ENCODE measurements around the gene DUXA.

DNA sequence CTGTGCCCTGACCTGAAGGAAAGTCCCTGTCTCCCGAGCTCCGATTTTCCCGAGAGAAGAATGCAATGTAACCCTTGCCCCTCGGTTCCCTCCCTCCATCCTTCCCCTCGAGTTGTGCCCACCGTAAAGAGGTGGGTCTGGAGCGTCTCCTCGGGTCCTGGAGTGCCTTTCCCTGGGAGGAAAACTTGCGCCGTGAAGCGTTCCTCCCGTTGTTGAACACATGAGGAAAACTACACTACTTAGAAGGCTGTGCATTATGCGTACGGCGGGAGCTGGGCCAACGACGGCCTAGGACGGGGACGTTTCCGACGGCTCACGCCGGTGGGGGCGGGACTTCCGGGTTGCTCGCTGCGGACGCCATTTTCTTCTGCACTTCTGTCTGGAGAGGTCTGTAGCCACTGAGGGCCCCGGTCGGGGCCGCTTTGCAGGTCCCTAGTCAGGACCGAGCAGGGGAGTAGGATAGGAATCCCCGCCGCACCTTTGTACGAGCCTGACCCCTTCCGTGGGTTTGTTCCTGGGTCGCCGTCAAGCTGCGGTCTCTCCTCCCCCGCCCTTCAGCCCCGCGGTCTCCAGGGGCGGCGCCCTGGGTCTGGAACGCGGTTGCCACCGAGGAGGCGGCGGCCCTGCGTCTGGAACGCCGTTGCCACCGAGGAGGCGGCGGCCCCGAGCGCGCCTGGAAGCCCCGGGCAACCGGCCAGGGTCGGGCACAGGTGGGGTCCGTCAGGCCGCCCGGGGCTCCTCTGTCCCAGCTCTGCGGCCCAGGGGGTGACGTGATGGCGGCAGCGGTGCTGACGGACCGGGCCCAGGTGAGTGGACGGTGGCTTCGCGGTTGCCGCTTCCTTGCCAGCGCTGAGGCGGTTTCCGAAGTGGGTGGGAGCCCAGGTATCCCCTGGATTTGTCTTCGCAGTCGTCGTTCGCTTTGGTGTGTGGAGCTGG, 24.1 kb upstream of the DUXA start, which contains the start of gene ZNF264:
- TF ChIP-seq, protein P1, sequence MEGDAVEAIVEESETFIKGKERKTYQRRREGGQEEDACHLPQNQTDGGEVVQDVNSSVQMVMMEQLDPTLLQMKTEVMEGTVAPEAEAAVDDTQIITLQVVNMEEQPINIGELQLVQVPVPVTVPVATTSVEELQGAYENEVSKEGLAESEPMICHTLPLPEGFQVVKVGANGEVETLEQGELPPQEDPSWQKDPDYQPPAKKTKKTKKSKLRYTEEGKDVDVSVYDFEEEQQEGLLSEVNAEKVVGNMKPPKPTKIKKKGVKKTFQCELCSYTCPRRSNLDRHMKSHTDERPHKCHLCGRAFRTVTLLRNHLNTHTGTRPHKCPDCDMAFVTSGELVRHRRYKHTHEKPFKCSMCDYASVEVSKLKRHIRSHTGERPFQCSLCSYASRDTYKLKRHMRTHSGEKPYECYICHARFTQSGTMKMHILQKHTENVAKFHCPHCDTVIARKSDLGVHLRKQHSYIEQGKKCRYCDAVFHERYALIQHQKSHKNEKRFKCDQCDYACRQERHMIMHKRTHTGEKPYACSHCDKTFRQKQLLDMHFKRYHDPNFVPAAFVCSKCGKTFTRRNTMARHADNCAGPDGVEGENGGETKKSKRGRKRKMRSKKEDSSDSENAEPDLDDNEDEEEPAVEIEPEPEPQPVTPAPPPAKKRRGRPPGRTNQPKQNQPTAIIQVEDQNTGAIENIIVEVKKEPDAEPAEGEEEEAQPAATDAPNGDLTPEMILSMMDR (IDR thresholded peaks at IDR 0.05; ENCODE audit: low read length): no peak
- no peak for TF ChIP-seq EZH2 (IDR thresholded peaks at IDR 0.05; ENCODE audit: borderline replicate concordance, low read length)

All from OCI-LY1 (cell line).